GM12892 (cell line): ENCODE results near the gene MGME1.

Source experiments
- POLR2A ChIP-seq: IDR thresholded peaks from 2 replicates; pipeline ENCODE4 v1.6.1; 2011; ENCODE audit warnings: low read depth, low read length, control low read depth
- TAF1 ChIP-seq: IDR thresholded peaks from 2 replicates; pipeline ENCODE4 v1.6.1; 2011; ENCODE audit warnings: low read depth, mild to moderate bottlenecking, control low read depth, low read length, borderline replicate concordance

DNA sequence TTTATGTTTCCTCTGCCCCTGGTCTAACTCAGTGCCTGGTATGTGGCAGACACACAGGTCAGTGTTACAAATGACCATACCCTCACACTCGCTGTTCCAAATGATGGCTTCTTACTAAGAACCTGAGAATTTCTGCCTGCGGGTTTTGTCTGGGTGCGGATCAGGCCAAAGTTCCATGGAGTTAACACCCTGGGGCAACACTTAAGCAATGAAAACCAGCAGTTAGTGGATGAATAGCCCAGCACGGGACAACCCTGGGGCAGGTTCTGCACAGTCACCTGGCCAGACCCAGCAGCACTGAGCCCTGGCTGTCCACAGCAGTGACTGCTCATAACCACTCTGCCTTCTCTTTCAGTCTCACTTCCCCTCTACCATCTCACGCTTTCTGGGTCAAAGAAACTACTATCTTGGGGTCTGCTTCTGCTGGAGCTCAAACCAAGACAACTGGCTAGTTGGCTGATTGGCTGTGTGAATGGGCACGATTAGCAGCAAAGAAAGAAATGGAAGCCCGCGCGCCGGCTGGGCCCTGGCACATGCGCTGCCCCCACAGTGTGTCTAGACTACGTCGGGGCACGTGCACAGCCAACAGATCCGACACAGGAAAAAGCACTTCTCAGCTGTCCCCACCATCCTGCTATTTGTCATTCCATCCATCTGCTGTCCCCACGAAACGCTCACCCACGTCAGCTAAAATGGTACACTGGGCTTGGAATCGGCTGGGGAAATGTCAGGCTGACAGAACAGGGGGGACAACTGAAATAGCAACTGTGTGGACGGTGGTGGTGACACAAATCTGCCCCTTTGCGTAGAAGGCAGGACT, 36.6 kb downstream of the MGME1 start:
- no peak for TF ChIP-seq TAF1
- no peak for TF ChIP-seq POLR2A
